H9 (cell line): ENCODE measurements around the gene SHISAL2B. TPM values are rescaled to one million over a fixed set of nuclear protein-coding genes. Genes with fewer than 3 reads are reported as not detected.

ENCODE experiments used
- DNase-seq: peaks from one replicate; pipeline ENCODE4 v3.0.0-alpha.2; 2017
- H2AFZ ChIP-seq: one replicate; pipeline ENCODE4 v1.6.1; 2013; ENCODE audit warnings: mild to moderate bottlenecking, low read length, control low read depth, moderate library complexity
- H2AK5ac ChIP-seq: 2 replicates; pipeline ENCODE4 v1.6.1; 2013; ENCODE audit warnings: low read length, control low read depth, mixed read lengths; ENCODE audit not compliant: insufficient read length
- H2BK120ac ChIP-seq: one replicate; pipeline ENCODE4 v1.6.1; 2013; ENCODE audit warnings: low read depth, mild to moderate bottlenecking, low read length, control low read depth, inconsistent platforms; ENCODE audit not compliant: poor library complexity, severe bottlenecking
- H2BK12ac ChIP-seq: 2 replicates; pipeline ENCODE4 v1.6.1; 2013; ENCODE audit warnings: low read length, control low read depth, mixed read lengths, low read depth; ENCODE audit not compliant: insufficient read length
- H2BK15ac ChIP-seq: 2 replicates; pipeline ENCODE4 v1.6.1; 2013; ENCODE audit warnings: low read depth, low read length, control low read depth
- H2BK20ac ChIP-seq: one replicate; pipeline ENCODE4 v1.6.1; 2013; ENCODE audit warnings: low read depth, mild to moderate bottlenecking, low read length, control low read depth, inconsistent platforms; ENCODE audit not compliant: poor library complexity, severe bottlenecking
- H2BK5ac ChIP-seq: 2 replicates; pipeline ENCODE4 v1.6.1; 2013; ENCODE audit warnings: low read length, control low read depth, mixed read lengths; ENCODE audit not compliant: insufficient read length
- H3K14ac ChIP-seq: 2 replicates; pipeline ENCODE4 v1.6.1; 2013; ENCODE audit warnings: low read length, control low read depth; ENCODE audit not compliant: insufficient read depth
- H3K18ac ChIP-seq: 2 replicates; pipeline ENCODE4 v1.6.1; 2013; ENCODE audit warnings: low read depth, mild to moderate bottlenecking, mixed read lengths, low read length, control low read depth; ENCODE audit not compliant: insufficient read length
- H3K23ac ChIP-seq: 2 replicates; pipeline ENCODE4 v1.6.1; 2013; ENCODE audit warnings: low read length, control low read depth, mixed read lengths, low read depth; ENCODE audit not compliant: insufficient read length
- H3K23me2 ChIP-seq: 2 replicates; pipeline ENCODE4 v1.6.1; 2013; ENCODE audit warnings: low read depth, mild to moderate bottlenecking, mixed read lengths, low read length, control low read depth; ENCODE audit not compliant: insufficient read length, poor library complexity, severe bottlenecking
- H3K27ac ChIP-seq: 2 replicates; pipeline ENCODE4 v1.5.1; 2013; ENCODE audit warnings: low read length, control low read depth, mixed read lengths, low read depth; ENCODE audit not compliant: insufficient read length
- H3K27me3 ChIP-seq: 2 replicates; pipeline ENCODE4 v1.6.1; 2013; ENCODE audit warnings: low read length, control low read depth, inconsistent platforms; ENCODE audit not compliant: insufficient read depth
- H3K4ac ChIP-seq: 2 replicates; pipeline ENCODE4 v1.6.1; 2013; ENCODE audit warnings: low read depth, mild to moderate bottlenecking, control low read depth, inconsistent platforms, low read length, moderate library complexity
- H3K4me1 ChIP-seq: 2 replicates; pipeline ENCODE4 v1.6.1; 2013; ENCODE audit warnings: low read length, control low read depth, inconsistent platforms; ENCODE audit not compliant: insufficient read depth
- H3K4me2 ChIP-seq: 2 replicates; pipeline ENCODE4 v1.6.1; 2013; ENCODE audit warnings: low read length, control low read depth, mixed read lengths; ENCODE audit not compliant: insufficient read length, insufficient read depth
- H3K56ac ChIP-seq: 2 replicates; pipeline ENCODE4 v1.6.1; 2013; ENCODE audit warnings: low read depth, mild to moderate bottlenecking, mixed read lengths, low read length, control low read depth; ENCODE audit not compliant: insufficient read length
- H3K79me1 ChIP-seq: 2 replicates; pipeline ENCODE4 v1.6.1; 2013; ENCODE audit warnings: low read depth, mild to moderate bottlenecking, moderate library complexity, low read length, control low read depth, inconsistent platforms; ENCODE audit not compliant: insufficient read depth, poor library complexity, severe bottlenecking
- H3K79me2 ChIP-seq: 2 replicates; pipeline ENCODE4 v1.6.1; 2013; ENCODE audit warnings: low read length, control low read depth, inconsistent platforms; ENCODE audit not compliant: insufficient read depth
- H3K9ac ChIP-seq: 2 replicates; pipeline ENCODE4 v1.6.1; 2013; ENCODE audit warnings: low read length, control low read depth, mixed read lengths; ENCODE audit not compliant: insufficient read length; ENCODE audit errors: extremely low read depth
- H3K9me3 ChIP-seq: one replicate; pipeline ENCODE4 v1.6.1; 2013; ENCODE audit warnings: low read depth, low read length, inconsistent platforms; ENCODE audit not compliant: control insufficient read depth
- H3T11ph ChIP-seq: one replicate; pipeline ENCODE4 v1.6.1; 2013; ENCODE audit warnings: mild to moderate bottlenecking, low read length, control low read depth, inconsistent platforms
- H4K20me1 ChIP-seq: one replicate; pipeline ENCODE4 v1.6.1; 2013; ENCODE audit not compliant: control insufficient read depth, insufficient read length, insufficient read depth
- H4K5ac ChIP-seq: 2 replicates; pipeline ENCODE4 v1.6.1; 2013; ENCODE audit warnings: low read depth, mild to moderate bottlenecking, mixed read lengths, low read length, control low read depth; ENCODE audit not compliant: insufficient read length
- H4K8ac ChIP-seq: replicated peaks from 2 replicates; pipeline ENCODE4 v1.6.1; 2013; ENCODE audit warnings: low read length, control low read depth, mixed read lengths, low read depth; ENCODE audit not compliant: insufficient read length
- H4K91ac ChIP-seq: 2 replicates; pipeline ENCODE4 v1.6.1; 2013; ENCODE audit warnings: low read depth, mild to moderate bottlenecking, moderate library complexity, mixed read lengths, low read length, control low read depth; ENCODE audit not compliant: insufficient read length
- H3K27ac Mint-ChIP-seq, 3 experiments: 2 replicates in 2 of 3; 3 replicates in 1 of 3; pipeline ENCODE4 v1.8.0; 2020 to 2021; ENCODE audit warnings: mixed read lengths in 3 of 3, mild to moderate bottlenecking in 1 of 3, moderate library complexity in 1 of 3
- H3K27me3 Mint-ChIP-seq: 2 replicates; pipeline ENCODE4 v1.8.0; 2021; ENCODE audit warnings: low read depth, mild to moderate bottlenecking, moderate library complexity, mixed read lengths
- H3K36me3 Mint-ChIP-seq, 3 experiments: 2 replicates in 2 of 3; 3 replicates in 1 of 3; pipeline ENCODE4 v1.8.0; 2020 to 2021; ENCODE audit warnings: low read depth in 3 of 3, mixed read lengths in 3 of 3; ENCODE audit not compliant: insufficient read depth in 1 of 3
- H3K4me1 Mint-ChIP-seq, 2 experiments: 2 replicates each; pipeline ENCODE4 v1.8.0; 2020; ENCODE audit warnings: mixed read lengths in 2 of 2
- H3K4me3 Mint-ChIP-seq, 2 experiments: 2 replicates in 1 of 2; 3 replicates in 1 of 2; pipeline ENCODE4 v1.8.0; 2020 to 2021; ENCODE audit warnings: mild to moderate bottlenecking in 2 of 2, mixed read lengths in 2 of 2, moderate library complexity in 1 of 2
- H3K9me3 Mint-ChIP-seq, 2 experiments: 2 replicates in 1 of 2; 3 replicates in 1 of 2; pipeline ENCODE4 v1.8.0; 2020; ENCODE audit warnings: mild to moderate bottlenecking in 2 of 2, mixed read lengths in 2 of 2, moderate library complexity in 1 of 2
- total RNA-seq: library from RNA; stranded (reverse); gene quantifications from 2 replicates; pipeline ENCODE4 v1.2.1, GENCODE V29; 2021
- TF ChIP-seq, protein P1 (sequence below): fragments of 200-600 bp; sonication (generic); conservative IDR thresholded peaks from 3 replicates; pipeline ENCODE4 v1.8.0; 2021; ENCODE audit warnings: antibody characterized with exemption, mild to moderate bottlenecking

Gene SHISAL2B
- total RNA-seq, 1 experiment from 2014 or later: 5.0 TPM

DNA sequence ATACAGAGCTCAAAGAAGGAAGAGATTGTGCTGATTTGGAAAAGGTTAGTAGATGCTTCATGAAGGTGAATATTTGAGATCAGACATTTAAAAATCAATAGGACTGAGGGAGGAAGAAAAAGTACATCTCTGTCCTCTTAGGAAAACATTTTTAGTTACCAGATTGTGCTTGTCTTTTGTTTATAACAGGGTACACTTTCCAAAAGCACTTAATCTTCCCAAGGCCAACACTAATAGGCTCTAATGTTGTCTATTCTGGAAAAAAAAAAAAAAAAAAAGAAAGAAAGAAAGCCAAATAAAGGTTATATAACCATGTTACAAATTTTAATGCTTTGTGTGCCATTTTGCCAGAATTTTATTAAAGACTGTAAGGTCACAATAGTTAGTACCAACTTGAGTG, 45.5 kb upstream of the SHISAL2B start:
- TF ChIP-seq, protein P1, sequence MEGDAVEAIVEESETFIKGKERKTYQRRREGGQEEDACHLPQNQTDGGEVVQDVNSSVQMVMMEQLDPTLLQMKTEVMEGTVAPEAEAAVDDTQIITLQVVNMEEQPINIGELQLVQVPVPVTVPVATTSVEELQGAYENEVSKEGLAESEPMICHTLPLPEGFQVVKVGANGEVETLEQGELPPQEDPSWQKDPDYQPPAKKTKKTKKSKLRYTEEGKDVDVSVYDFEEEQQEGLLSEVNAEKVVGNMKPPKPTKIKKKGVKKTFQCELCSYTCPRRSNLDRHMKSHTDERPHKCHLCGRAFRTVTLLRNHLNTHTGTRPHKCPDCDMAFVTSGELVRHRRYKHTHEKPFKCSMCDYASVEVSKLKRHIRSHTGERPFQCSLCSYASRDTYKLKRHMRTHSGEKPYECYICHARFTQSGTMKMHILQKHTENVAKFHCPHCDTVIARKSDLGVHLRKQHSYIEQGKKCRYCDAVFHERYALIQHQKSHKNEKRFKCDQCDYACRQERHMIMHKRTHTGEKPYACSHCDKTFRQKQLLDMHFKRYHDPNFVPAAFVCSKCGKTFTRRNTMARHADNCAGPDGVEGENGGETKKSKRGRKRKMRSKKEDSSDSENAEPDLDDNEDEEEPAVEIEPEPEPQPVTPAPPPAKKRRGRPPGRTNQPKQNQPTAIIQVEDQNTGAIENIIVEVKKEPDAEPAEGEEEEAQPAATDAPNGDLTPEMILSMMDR: no peak
- Histone ChIP-seq H2AFZ (no peak overlapping the region), H3K79me1 (no peaks in the 10 kb centered on the region), H3K79me2 (no peaks in the 10 kb centered on the region), H3K14ac (no peak overlapping the region), H3K23me2 (no peaks in the 10 kb centered on the region), H2BK120ac (no peak overlapping the region), H2BK5ac (no peak overlapping the region), H2BK12ac (no peak overlapping the region), H3K18ac (no peak overlapping the region), H4K5ac (no peak overlapping the region), H2BK20ac (no peak overlapping the region), H4K8ac (no peak overlapping the region), H3K27me3 (no peaks in the 10 kb centered on the region), H3T11ph (no peak overlapping the region), H3K56ac (no peak overlapping the region), H3K27ac (no peak overlapping the region), H4K91ac (no peak overlapping the region), H3K9ac (no peak overlapping the region), H3K4me2 (no peak overlapping the region), H2BK15ac (no peak overlapping the region), H2AK5ac (no peak overlapping the region), H3K4me1 (no peaks in the 10 kb centered on the region; the same call in 1 of the 2 replicates), H3K4ac (no peak overlapping the region), H4K20me1 (no peaks in the 10 kb centered on the region), H3K9me3 (no peaks in the 10 kb centered on the region), H3K23ac (no peak overlapping the region)
- H3K27ac Mint-ChIP-seq: no peak overlapping the region
- no peak for DNase-seq
- peaks cover 0 to 5% of the 10 kb centered on the region in 2 experiments; a peak in 2 of 5 replicates for H3K9me3 Mint-ChIP-seq
- H3K27me3 Mint-ChIP-seq: no peaks in the 10 kb centered on the region
- H3K4me3 Mint-ChIP-seq: no peak overlapping the region
- H3K4me1 Mint-ChIP-seq: peaks cover 17 to 19% of the 10 kb centered on the region in 2 experiments
- peaks cover 0 to 3% (median under 1%) of the 10 kb centered on the region in 3 experiments; a peak in 5 of 7 replicates for H3K36me3 Mint-ChIP-seq
